ENCODE data around the gene DSCAML1.
"Not testable (repeated sequence)": the region's sequence is repeated elsewhere in the genome, so short reads cannot be mapped to it uniquely, and the experiment has no call there.

Gene DSCAML1

DNA sequence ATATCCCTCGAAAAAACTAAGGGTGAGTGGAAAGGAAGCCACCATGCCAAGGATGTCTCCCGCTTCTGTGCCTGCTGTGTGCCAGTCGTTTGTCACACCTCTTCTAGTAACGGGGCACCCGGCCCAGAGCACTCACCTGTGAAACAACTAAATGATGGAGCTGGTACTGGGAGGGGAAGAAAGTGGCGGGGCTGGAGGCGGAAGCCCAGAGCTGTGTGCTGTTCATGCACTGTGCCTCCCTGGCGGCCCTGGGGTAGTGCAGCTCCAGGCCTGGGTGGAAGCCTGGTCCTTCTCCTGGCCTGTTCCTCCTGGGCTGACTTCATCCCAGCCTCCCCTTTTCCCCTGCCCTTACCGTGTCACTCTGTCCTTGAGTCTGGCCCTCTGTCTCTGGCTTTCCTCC is 339.2 kb downstream of the DSCAML1 start:
- ChIA-PET CTCF (interaction anchor here (1.1 kb wide), 1 partner anchor 32 kb away, joined by 4 read pairs; no protein-coding TSS in a partner anchor), POLR2A (no interaction called here)
- no peak for DNase-seq (ENCODE audit: extremely low spot score)
- no peak for TF ChIP-seq FOXA1 (IDR thresholded peaks at IDR 0.05)
- TF ChIP-seq BHLHE40 (IDR thresholded peaks at IDR 0.05; ENCODE audit: borderline replicate concordance): no peak
- no peak for TF ChIP-seq NFRKB (IDR thresholded peaks at IDR 0.05)
- TF ChIP-seq ELF4 (IDR thresholded peaks at IDR 0.05): no peak
- TF ChIP-seq LEF1 (IDR thresholded peaks at IDR 0.05; ENCODE audit: borderline replicate concordance): no peak
- no peak for TF ChIP-seq ZNF384 (IDR thresholded peaks at IDR 0.05)

DNA sequence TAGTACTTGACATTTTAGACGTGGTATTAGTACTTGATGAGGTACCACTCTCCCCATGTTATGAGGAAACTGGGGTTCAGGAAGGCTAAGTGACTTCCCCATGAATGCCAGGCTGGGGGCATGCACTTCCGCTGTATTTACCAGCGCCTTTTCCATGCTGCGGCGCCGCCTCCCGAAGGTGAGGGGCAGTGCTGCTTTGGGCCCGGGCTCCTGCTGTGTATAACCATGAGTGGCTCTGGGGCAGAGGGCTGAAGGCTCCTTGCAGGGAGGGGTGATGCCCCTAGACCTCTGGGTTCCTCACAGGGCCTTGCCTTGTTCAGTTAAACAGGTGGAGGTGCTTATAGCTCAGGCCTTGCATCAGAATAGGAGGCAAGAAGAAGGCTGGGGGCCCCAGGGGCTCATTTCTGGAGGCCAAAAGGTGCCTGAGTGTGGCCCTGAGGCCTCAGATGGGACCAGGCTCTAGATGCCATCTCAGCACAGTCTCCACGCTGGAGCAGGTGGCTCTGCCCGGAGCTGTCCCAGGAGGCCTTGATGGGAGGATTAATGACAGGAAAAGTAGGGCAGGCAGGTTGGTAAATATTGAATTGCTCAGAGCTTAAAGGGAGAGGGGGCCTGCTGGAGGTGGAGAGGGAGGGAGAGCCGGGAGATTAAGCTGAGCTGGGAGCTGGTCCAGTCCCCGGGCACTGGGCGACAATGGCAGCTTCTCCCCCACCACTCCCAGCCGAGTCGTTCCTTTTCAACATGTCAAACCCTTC is 339.8 kb downstream of the DSCAML1 start:
- no peak for DNase-seq (ENCODE audit: extremely low spot score)
- ChIA-PET POLR2A (no interaction called here), CTCF (interaction anchor here (1.1 kb wide), 1 partner anchor 31 kb away, joined by 4 read pairs; no protein-coding TSS in a partner anchor)
- no peak for TF ChIP-seq TARDBP (IDR thresholded peaks at IDR 0.05)
- TF ChIP-seq NFRKB (IDR thresholded peaks at IDR 0.05): no peak
- no peak for TF ChIP-seq HDGF (IDR thresholded peaks at IDR 0.05; ENCODE audit: borderline replicate concordance)
- TF ChIP-seq BHLHE40 (IDR thresholded peaks at IDR 0.05; ENCODE audit: borderline replicate concordance): no peak
- no peak for TF ChIP-seq L3MBTL2 (conservative IDR thresholded peaks at IDR 0.05)
- TF ChIP-seq, protein P1, sequence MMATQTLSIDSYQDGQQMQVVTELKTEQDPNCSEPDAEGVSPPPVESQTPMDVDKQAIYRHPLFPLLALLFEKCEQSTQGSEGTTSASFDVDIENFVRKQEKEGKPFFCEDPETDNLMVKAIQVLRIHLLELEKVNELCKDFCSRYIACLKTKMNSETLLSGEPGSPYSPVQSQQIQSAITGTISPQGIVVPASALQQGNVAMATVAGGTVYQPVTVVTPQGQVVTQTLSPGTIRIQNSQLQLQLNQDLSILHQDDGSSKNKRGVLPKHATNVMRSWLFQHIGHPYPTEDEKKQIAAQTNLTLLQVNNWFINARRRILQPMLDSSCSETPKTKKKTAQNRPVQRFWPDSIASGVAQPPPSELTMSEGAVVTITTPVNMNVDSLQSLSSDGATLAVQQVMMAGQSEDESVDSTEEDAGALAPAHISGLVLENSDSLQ (IDR thresholded peaks at IDR 0.05): no peak
- no peak for TF ChIP-seq ELF4 (IDR thresholded peaks at IDR 0.05)
- no peak for TF ChIP-seq CTBP1 (IDR thresholded peaks at IDR 0.05; ENCODE audit: borderline replicate concordance)
- TF ChIP-seq FOXK2 (IDR thresholded peaks at IDR 0.05): no peak
- TF ChIP-seq ZNF384 (IDR thresholded peaks at IDR 0.05): no peak
- no peak for TF ChIP-seq SUZ12 (IDR thresholded peaks at IDR 0.05)
- TF ChIP-seq FOXM1 (IDR thresholded peaks at IDR 0.05; ENCODE audit: borderline replicate concordance): no peak
- TF ChIP-seq FOXA1 (IDR thresholded peaks at IDR 0.05): no peak
- no peak for TF ChIP-seq SP1 (IDR thresholded peaks at IDR 0.05)
- no peak for TF ChIP-seq LEF1 (IDR thresholded peaks at IDR 0.05; ENCODE audit: borderline replicate concordance)
- no peak for TF ChIP-seq ARNT (IDR thresholded peaks at IDR 0.05)

DNA sequence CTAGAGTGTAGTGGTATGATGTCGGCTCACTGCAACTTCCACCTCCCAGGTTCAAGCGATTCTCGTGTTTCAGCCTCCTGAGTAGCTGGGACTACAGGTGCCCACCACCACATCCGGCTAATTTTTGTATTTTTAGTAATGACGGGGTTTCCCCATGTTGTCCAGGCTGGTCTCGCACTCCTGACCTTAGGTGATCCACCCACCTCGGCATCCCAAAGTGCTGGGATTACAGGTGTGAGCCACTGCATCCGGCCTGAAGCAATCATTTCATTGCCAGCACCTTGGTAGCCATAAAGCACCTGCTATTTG is 340.3 kb downstream of the DSCAML1 start:
- DNase-seq (ENCODE audit: extremely low spot score); POLR2A ChIA-PET: not testable (repeated sequence)
- CTCF ChIA-PET: interaction anchor here (0.6 kb wide), 1 partner anchor 16 kb away, joined by 4 read pairs; no protein-coding TSS in a partner anchor

DNA sequence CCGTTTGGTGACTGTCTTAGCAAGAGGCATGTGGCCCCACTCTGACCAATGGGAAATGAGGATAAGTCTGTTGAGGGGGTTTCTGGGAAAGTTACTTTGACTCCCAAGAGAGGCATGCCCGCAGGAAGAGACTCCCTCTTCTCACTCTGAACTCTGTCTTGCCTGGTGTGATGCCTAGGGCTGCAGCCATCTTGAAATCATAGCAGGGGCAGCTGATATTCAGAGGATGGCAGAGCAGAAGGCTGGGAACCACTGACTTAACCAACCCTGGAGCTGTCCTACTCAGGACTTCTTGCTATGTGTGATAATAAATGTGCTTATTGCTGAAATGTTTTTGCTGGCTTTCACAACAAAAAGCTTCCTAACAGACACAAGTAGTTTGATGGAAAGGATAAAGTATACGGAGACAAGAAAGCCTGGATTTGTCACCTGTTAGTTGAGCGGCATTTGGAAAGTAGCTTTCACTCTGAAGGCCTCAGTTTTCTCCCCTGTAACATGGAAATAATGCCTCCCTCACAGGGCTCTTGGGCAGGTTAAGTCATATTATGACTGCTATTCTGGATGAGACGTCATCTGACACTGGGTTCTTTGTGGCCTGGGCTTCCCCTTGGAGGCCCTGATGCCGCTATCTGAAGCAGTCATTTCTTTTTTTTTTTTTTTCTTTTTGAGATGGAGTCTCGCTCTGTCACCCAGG is 340.8 kb downstream of the DSCAML1 start:
- TF ChIP-seq CTBP1 (IDR thresholded peaks at IDR 0.05; ENCODE audit: borderline replicate concordance) (no peak), SUZ12 (IDR thresholded peaks at IDR 0.05) (no peak), L3MBTL2 (conservative IDR thresholded peaks at IDR 0.05) (no peak), FOXM1 (IDR thresholded peaks at IDR 0.05; ENCODE audit: borderline replicate concordance) (no peak), NFRKB (IDR thresholded peaks at IDR 0.05) (no peak)
- DNase-seq (ENCODE audit: extremely low spot score): no peak
- ChIA-PET POLR2A (no interaction called here), CTCF (interaction anchor here (0.6 kb wide), 1 partner anchor 16 kb away, joined by 4 read pairs; no protein-coding TSS in a partner anchor)

DNA sequence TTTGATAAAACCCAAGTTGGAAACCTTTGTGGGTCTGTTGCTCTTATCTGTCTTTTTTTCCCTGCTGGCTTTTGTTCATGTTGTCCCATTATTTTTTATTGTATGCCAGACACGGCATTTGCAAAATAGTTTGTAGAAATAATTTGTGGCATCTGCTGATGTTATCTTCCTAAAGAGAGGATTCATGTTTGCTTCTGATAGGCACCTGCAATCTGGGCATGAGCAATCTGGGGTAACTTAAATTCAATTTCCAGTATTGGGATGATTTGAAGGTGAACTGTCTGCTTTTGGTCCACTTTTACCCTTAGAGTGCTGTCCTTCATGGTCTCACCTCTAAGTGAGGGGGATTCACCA is 342.5 kb downstream of the DSCAML1 start:
- CTCF ChIA-PET: no interaction called here
- TF ChIP-seq TARDBP (IDR thresholded peaks at IDR 0.05) (no peak), L3MBTL2 (conservative IDR thresholded peaks at IDR 0.05) (no peak), FOXK2 (IDR thresholded peaks at IDR 0.05) (no peak)
- TF ChIP-seq, protein P1 (IDR thresholded peaks at IDR 0.05): no peak
- POLR2A ChIA-PET: no interaction called here

DNA sequence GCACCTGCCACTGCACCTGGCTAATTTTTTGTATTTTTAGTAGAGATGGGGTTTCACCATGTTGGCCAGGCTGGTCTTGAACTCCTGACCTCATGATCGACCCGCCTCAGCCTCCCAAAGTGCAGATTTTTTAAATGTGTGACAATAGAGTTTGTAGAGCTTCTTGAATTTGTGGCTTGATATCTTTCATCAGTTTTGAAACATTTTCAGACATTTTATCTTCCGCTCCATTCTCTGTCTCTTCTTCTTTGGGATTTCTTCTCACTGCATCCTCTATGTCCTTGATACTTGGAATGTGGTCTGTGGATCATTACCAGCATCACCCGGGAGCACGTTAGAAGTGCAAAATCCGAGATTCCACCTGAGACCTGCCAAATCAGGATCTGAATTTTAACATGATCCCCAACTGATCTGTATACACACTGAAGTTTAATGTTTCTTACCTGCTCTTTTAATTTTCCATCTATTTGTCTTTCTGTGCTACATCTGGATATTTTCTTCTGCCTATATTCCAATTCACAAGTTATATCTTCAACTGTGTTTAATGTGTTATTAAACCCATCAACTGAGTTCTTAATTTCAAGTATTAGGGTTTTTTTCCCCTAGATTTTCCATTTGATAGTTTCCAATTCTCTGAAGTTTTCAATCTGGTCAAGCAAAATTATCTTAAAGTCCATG is 343.0 kb downstream of the DSCAML1 start:
- TF ChIP-seq SUZ12 (IDR thresholded peaks at IDR 0.05) (no peak), NFRKB (IDR thresholded peaks at IDR 0.05) (no peak), ELF4 (IDR thresholded peaks at IDR 0.05) (no peak), L3MBTL2 (conservative IDR thresholded peaks at IDR 0.05) (no peak), BHLHE40 (IDR thresholded peaks at IDR 0.05; ENCODE audit: borderline replicate concordance) (no peak), HDGF (IDR thresholded peaks at IDR 0.05; ENCODE audit: borderline replicate concordance) (no peak), FOXA1 (IDR thresholded peaks at IDR 0.05) (no peak), FOXK2 (IDR thresholded peaks at IDR 0.05) (no peak), TARDBP (IDR thresholded peaks at IDR 0.05) (no peak), LEF1 (IDR thresholded peaks at IDR 0.05; ENCODE audit: borderline replicate concordance) (no peak)
- TF ChIP-seq, protein P1 (IDR thresholded peaks at IDR 0.05): no peak
- DNase-seq (ENCODE audit: extremely low spot score): no peak
- ChIA-PET CTCF (no interaction called here), POLR2A (no interaction called here)

More for the DNA sequence above, 342.5 kb downstream of the DSCAML1 start:
- DNase-seq (ENCODE audit: extremely low spot score): no peak
